ENCODE data around the gene NOD1. TPM values are rescaled to one million over a fixed set of nuclear protein-coding genes. Genes with fewer than 3 reads are reported as not detected.

The NOD1 gene
- total and polyA plus RNA-seq, 2 of the 13 experiments (the other 11 are each of a cell fraction or from before 2014, with no cell fraction given): 1.7 to 2.9 TPM

DNA sequence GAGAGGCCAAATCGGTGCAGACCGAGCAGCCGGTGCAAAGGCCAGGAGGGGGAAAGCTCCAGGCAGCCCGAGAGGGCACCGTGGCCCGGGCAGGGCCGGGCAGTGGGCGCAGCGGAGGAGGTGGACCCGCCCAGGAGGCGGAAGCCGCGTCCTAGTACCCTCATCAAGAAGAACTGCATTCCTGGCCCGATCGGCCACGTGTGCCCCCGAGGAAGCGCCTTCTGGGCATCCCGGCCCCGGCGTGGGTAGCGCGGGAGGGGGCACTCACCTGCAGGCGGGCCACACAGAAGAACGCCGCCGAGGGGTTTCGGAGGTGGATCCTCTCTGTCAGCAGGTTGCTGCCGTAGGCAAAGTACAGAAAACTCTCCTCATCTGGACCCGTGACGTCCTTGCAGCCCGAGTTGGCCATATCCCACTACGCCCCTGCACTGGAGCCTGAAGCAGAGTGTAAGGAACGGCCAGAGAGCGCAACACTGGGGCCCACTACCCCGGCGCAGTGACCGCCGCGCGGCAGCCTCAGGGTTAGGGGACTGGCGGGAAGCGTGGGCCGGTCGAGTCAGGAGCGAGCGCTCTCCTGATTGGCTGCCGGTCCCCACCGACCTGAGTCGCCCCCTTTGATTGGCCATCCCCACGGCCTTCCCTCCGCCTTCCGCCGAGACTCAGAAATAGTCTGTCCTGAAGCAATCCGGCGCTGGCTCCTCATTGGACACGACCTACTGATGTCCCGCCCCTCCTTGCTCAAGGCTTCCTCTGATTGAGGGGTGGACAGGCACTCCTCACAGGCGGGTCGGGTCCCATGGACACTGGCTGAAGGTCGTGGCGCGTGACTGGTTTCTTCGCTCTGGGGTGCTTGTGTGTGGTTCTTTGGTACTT is 26.0 kb upstream of the NOD1 start, which contains the start of gene GGCT (continued):
- TF ChIP-seq, protein P1, sequence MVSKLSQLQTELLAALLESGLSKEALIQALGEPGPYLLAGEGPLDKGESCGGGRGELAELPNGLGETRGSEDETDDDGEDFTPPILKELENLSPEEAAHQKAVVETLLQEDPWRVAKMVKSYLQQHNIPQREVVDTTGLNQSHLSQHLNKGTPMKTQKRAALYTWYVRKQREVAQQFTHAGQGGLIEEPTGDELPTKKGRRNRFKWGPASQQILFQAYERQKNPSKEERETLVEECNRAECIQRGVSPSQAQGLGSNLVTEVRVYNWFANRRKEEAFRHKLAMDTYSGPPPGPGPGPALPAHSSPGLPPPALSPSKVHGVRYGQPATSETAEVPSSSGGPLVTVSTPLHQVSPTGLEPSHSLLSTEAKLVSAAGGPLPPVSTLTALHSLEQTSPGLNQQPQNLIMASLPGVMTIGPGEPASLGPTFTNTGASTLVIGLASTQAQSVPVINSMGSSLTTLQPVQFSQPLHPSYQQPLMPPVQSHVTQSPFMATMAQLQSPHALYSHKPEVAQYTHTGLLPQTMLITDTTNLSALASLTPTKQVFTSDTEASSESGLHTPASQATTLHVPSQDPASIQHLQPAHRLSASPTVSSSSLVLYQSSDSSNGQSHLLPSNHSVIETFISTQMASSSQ (IDR thresholded peaks at IDR 0.05; ENCODE audit: low read depth): no peak
- TF ChIP-seq, protein P1 (CRISPR knock-in tag; IDR thresholded peaks at IDR 0.05; ENCODE audit: borderline replicate concordance): 0 out of 2 replicates have a peak, but pooled peaks have one; percentile 38
- TF ChIP-seq SP4 (CRISPR knock-in tag; IDR thresholded peaks at IDR 0.05) (peak; percentile 64; the same call in 1 of the 2 replicates), SALL1 (CRISPR knock-in tag; IDR thresholded peaks at IDR 0.05) (peak; percentile 65), NFYC (CRISPR knock-in tag; IDR thresholded peaks at IDR 0.05) (peak; percentile 96), MTA1 (CRISPR knock-in tag; IDR thresholded peaks at IDR 0.05; ENCODE audit: borderline replicate concordance) (peak; percentile 8; the same call in 1 of the 2 replicates), ZNF484 (CRISPR knock-in tag; IDR thresholded peaks at IDR 0.05; ENCODE audit: borderline replicate concordance, low read depth) (0 out of 2 replicates have a peak, but pooled peaks have one; percentile 60), DNMT1 (CRISPR knock-in tag; IDR thresholded peaks at IDR 0.05) (0 out of 2 replicates have a peak, but pooled peaks have one; percentile 66), ZZZ3 (CRISPR knock-in tag; IDR thresholded peaks at IDR 0.05; ENCODE audit: borderline replicate concordance) (peak; percentile 79; the same call in 1 of the 2 replicates), ZFP90 (CRISPR knock-in tag; IDR thresholded peaks at IDR 0.05; ENCODE audit: borderline replicate concordance) (peak; percentile 18; the same call in 1 of the 2 replicates), ARNTL (CRISPR knock-in tag; IDR thresholded peaks at IDR 0.05) (peak; percentile 34; the same call in 1 of the 2 replicates)
- TF ChIP-seq, protein P2, sequence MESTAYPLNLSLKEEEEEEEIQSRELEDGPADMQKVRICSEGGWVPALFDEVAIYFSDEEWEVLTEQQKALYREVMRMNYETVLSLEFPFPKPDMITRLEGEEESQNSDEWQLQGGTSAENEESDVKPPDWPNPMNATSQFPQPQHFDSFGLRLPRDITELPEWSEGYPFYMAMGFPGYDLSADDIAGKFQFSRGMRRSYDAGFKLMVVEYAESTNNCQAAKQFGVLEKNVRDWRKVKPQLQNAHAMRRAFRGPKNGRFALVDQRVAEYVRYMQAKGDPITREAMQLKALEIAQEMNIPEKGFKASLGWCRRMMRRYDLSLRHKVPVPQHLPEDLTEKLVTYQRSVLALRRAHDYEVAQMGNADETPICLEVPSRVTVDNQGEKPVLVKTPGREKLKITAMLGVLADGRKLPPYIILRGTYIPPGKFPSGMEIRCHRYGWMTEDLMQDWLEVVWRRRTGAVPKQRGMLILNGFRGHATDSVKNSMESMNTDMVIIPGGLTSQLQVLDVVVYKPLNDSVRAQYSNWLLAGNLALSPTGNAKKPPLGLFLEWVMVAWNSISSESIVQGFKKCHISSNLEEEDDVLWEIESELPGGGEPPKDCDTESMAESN (CRISPR knock-in tag; conservative IDR thresholded peaks at IDR 0.05): no peak; the same call in 1 of the 2 replicates
- TF ChIP-seq, protein P3, sequence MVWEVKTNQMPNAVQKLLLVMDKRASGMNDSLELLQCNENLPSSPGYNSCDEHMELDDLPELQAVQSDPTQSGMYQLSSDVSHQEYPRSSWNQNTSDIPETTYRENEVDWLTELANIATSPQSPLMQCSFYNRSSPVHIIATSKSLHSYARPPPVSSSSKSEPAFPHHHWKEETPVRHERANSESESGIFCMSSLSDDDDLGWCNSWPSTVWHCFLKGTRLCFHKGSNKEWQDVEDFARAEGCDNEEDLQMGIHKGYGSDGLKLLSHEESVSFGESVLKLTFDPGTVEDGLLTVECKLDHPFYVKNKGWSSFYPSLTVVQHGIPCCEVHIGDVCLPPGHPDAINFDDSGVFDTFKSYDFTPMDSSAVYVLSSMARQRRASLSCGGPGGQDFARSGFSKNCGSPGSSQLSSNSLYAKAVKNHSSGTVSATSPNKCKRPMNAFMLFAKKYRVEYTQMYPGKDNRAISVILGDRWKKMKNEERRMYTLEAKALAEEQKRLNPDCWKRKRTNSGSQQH (CRISPR knock-in tag; IDR thresholded peaks at IDR 0.05; ENCODE audit: low read depth): 0 out of 2 replicates have a peak, but pooled peaks have one; percentile 5
- TF ChIP-seq, protein P4, sequence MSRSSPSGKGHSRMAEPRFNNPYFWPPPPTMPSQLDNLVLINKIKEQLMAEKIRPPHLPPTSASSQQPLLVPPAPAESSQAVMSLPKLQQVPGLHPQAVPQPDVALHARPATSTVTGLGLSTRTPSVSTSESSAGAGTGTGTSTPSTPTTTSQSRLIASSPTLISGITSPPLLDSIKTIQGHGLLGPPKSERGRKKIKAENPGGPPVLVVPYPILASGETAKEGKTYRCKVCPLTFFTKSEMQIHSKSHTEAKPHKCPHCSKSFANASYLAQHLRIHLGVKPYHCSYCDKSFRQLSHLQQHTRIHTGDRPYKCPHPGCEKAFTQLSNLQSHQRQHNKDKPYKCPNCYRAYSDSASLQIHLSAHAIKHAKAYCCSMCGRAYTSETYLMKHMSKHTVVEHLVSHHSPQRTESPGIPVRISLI (CRISPR knock-in tag; IDR thresholded peaks at IDR 0.05; ENCODE audit: borderline replicate concordance): 0 out of 2 replicates have a peak, but pooled peaks have one; percentile 13
- TF ChIP-seq, protein P5, sequence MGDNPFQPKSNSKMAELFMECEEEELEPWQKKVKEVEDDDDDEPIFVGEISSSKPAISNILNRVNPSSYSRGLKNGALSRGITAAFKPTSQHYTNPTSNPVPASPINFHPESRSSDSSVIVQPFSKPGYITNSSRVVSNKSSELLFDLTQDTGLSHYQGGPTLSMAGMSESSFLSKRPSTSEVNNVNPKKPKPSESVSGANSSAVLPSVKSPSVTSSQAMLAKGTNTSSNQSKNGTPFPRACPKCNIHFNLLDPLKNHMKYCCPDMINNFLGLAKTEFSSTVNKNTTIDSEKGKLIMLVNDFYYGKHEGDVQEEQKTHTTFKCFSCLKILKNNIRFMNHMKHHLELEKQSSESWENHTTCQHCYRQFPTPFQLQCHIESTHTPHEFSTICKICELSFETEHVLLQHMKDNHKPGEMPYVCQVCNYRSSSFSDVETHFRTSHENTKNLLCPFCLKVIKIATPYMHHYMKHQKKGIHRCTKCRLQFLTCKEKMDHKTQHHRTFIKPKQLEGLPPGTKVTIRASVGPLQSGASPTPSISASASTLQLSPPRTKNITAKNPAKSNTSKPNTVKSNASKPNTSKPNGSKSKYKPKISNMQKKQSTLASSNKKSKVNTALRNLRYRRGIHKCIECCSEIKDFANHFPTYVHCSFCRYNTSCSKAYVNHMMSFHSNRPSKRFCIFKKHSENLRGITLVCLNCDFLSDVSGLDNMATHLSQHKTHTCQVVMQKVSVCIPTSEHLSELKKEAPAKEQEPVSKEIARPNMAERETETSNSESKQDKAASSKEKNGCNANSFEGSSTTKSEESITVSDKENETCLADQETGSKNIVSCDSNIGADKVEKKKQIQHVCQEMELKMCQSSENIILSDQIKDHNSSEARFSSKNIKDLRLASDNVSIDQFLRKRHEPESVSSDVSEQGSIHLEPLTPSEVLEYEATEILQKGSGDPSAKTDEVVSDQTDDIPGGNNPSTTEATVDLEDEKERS (CRISPR knock-in tag; IDR thresholded peaks at IDR 0.05): peak; percentile 45; the same call in 1 of the 2 replicates

Data from HepG2 (cell line).